Activated gamma-delta T cell treated with anti-CD3 and anti-CD28 coated beads, Interleukin-2, amount 50 U/mL, for 16 hours (primary cell): ENCODE data around the gene PRIMA1.

Experiments used
- DNase-seq: peaks from one replicate; pipeline ENCODE4 v3.0.0-alpha.2; 2020; ENCODE audit warnings: low read depth

PRIMA1 gene

GRCh38 chr14:93712079-93712837 is 76.0 kb downstream of the PRIMA1 start:
- DNase-seq: no peak

DNA sequence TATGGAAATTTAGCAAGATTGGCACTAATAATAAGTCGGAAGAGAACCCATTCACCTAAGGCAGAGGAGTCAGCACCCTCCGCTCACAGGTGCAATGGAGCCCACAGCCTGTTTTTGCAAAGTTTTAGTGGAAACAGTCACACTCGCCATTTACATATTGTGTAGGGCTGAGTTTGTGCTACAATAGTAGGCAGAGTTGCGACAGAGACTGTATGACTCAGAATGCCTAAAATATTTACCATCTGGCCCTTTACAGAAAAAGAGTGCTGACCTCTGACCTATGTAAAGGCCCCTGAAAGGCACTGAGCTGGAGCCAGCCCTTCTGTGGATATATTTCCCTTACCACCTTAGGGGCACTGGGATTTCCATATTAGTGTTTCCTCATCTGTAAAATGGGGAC is 79.0 kb downstream of the PRIMA1 start:
- no peak for DNase-seq

DNA sequence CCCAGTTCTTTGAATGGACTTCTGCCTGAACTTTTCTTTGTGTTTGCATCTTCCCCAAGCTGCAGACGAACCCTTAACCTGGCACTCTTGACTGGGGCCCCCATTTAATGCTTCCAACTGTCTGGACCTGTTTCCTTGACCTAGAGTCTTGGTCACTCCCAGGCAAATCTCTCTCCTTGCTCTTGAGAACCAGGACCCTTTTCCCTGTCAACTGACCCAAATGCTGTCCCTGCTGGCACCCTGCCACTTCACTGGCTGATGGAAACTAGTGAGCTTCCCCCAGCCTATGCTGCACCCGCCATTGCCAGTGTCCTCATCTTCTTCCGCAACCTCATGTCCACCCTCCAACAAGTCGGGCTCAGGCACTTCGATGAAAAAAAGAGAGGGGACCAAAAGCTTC is 79.5 kb downstream of the PRIMA1 start:
- no peak for DNase-seq

GRCh38 chr14:93708311-93708734 is 80.0 kb downstream of the PRIMA1 start:
- no peak for DNase-seq

- no peak for DNase-seq
These were observed 80.8 kb downstream of the PRIMA1 start for GRCh38 chr14:93707475-93707874.

DNA sequence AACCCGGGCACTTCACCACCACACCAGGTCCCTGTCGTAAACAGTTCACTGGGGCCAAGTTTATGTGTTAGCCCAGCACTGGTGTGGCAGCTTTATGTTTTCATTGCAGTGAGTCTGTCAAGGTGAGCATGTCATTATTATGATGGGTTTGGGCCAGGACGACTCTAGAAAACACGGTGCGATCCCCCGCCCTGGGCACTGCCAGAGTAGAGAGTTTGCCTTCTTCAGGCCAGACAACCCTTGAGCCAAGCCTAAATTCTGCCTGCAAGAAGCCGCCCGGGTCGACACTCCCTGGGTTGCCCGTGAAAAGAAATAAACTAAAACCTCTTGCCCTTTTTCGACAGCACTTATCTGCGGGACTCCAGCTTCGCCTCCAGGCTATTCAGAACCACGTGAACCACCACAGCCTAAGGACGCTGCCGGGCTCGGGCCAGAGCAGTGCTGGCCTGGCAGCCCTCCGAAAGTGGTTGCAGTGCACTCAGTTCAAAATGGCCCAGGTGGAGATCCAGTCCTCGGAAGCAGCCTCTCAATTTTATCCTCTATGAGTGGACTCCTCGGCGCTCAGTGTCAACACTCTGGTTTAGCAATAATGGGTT is 81.8 kb downstream of the PRIMA1 start:
- DNase-seq: no peak

- DNase-seq: no peak
These were observed 82.7 kb downstream of the PRIMA1 start for GRCh38 chr14:93705513-93706156.

GRCh38 chr14:93703941-93704340 is 84.3 kb downstream of the PRIMA1 start:
- no peak for DNase-seq

GRCh38 chr14:93702946-93703345 is 85.3 kb downstream of the PRIMA1 start:
- no peak for DNase-seq

GRCh38 chr14:93701562-93701961 is 86.7 kb downstream of the PRIMA1 start:
- no peak for DNase-seq

DNA sequence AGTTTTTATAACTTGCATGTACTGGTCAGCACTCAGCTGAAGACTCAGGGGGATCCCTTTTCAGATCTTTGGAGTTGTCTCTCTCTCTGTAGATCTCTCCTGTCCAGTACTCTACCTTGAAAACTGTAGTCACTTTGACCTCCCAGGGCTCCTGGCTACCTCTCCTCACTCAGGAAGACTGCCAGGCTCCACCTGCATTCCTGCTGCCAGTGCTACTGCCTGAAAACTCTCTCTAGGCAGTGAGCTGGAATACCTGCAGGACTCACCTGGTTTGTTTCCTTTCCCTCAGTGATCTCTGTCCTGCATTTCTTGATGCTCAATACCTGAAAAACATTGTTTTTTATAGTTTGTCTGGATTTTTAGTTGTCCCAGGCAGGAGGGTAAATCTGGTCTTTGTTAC is 87.4 kb downstream of the PRIMA1 start:
- DNase-seq: no peak

DNA sequence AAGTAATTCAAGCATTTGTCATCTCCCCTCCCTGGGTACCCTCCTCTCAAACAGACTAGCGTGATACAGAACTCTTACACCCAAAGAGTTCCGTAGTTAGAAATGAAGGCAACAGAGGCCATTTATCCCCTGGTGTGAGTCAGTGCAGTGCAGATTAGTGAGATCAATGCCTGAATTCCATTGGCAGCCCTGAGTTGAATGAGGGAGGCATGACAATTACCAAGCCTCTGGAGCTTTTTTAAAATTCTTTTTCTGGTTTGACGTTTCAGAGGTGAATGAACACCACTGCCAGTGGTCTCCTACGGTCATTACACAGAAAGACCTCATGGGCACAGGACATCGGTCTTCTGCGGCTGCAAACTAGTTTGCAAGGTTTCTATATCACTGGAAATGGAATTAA is 94.4 kb downstream of the PRIMA1 start:
- no peak for DNase-seq

DNA sequence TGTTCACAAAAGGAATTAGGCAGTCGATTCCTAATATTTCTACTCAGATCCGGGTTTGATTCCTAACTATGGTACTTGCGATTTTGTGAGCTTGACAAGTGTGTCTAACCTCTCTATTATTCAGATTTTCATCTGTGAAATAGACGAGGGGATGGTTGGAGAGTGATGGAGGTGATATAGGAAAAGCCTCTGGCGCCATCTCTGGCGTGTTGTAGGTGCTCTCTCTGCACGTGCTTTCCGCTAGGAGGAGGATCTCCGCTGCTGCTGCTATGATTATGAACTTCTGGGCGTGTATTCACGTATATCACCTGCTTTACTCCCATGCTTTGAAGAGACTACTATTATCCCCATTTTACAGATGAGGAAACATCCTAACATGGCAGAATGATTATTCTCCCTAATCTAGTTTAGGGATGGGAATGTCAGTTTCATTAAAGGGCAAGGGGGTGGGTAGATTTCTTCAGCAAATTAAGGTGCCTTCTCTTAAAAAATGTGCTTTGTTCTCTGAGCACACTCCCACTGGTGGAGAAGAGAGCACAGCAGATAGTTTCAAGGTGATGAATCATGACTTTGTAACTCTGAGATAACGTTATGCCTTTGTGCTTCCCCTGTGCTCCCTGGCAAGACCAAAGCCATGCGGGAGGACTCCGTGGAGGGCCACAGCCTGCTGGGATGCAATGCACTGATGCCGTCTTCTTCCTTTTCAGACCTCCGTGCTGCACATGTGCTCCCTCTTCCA is 97.1 kb downstream of the PRIMA1 start:
- DNase-seq: no peak

- no peak for DNase-seq
These were observed 98.1 kb downstream of the PRIMA1 start for GRCh38 chr14:93690146-93690545.

- no peak for DNase-seq
These were observed 99.5 kb downstream of the PRIMA1 start for GRCh38 chr14:93688820-93689219.

GRCh38 chr14:93688239-93688666 is 100.0 kb downstream of the PRIMA1 start:
- DNase-seq: no peak

- DNase-seq: no peak
These were observed 102.0 kb downstream of the PRIMA1 start for GRCh38 chr14:93686268-93686667.

DNA sequence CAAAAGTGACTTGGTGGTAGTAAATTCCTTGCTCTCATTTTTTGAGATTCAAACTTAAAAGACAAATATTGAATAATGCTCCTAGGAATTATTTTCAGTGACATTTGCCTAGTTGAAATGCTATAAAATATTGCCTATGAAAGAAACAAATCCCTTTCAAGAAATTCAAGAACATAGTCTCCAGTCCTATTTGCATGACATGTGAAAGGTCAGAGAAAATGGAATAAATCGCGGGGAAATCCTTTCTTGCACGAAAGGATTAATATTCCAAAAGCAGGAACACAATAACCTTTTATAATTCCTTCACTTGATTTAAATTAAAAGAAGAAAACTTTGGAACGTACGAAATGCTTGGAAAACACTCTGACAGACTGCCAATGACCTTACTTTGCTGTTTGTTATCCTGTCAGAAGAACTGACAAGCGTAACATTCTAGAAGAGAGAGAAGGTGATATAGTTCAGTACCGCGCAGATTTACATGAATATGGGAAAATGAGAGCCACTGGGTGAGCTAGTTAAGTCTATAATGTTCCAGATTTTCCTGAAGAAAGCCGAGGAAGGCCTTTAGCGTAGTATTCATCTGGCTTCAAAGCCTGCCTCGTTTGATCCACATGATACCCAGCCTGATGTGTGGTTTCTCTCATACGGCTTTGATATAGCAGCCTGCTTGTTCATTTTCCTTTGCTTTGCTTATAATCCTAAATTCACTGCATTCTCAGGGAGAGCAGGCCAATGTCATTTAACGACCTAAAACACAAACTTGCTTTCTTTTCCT is 103.0 kb downstream of the PRIMA1 start:
- no peak for DNase-seq

GRCh38 chr14:93683226-93683625 is 105.1 kb downstream of the PRIMA1 start:
- DNase-seq: no peak

DNA sequence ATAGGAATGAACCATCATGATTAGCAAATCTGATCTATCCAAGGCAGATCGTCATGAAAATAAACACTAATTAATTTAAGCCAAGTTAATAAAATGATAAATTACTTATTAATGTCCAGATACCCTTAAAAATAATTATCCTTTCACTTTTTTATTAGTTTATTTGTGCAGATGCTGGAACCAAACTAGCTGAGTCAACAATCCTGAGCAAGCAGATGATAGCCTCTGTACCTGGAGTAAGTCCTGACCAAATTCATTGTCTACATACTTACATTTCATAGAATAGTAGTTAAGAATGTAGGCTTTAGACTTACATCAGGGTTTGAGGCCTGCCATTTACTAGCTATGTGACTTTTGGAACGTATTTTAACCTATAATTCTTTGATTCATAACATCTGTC is 105.8 kb downstream of the PRIMA1 start:
- DNase-seq: no peak

DNA sequence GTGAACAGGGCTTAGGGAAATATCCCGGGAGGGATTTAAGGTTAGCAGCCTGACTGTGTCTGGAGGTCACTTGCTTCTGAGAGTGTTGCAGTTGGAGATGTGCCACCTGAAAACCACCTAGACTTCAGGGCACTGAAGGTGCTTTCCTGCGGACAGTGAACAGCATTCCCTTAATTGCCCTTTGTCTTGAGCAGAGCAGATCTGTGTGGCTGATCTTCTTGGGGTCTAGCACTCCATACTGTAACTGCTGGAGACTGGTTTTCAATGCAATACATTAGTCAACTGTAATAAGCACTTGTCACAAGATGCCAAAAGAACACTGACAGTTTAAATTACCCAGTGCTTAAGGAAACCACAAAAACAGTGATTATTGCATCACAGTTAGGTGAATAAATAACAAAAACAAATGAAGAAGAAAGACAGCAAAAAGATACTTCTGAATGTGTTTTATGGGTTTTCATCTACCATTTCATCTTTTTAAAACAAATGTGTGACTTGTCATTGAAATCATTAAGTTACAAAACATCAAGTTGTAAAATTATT is 111.8 kb downstream of the PRIMA1 start:
- DNase-seq: no peak

- no peak for DNase-seq
These were observed 112.6 kb downstream of the PRIMA1 start for GRCh38 chr14:93675651-93676050.
